Measurements from ENCODE around the gene CLDN19. TPM values are rescaled to one million over a fixed set of nuclear protein-coding genes. Genes with fewer than 3 reads are reported as not detected.
A peak's percentile ranks its signal among the peaks of the same experiment; 100 is the strongest.

CLDN19 gene
- total and polyA plus RNA-seq, 2 of the 8 experiments (the other 6 are each of a cell fraction or from before 2014, with no cell fraction given), result 9.7 to 17.2 TPM

DNA sequence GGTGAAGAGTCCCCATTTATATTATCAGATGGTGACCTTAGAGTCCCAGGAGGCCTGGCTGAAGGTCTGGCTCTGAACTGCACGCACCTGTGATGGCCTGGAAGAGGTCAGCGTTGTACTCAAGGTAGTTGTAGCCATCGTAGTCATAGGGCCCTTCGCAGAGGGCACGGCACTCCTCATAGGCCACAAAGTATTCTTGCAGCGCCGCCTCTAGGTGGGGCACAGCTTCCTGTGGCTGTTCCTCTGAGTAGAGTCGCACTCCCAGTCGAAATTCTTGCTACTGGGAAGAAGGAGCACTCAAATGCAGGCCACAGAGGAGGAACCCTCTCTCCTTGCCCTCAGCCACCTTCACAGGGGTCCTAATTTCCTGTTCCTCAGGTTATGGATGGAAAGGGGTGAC is 19.1 kb upstream of the CLDN19 start:
- Histone ChIP-seq H4K5ac (ENCODE audit: insufficient read length, low read depth, low read length) (no peak overlapping the region), H3K9ac (replicated peaks in 1 of 4; ENCODE audit: extremely low read depth in 1 of 4, low read depth in 3 of 4, low read length in 3 of 4) (no peak overlapping the region), H2BK120ac (replicated peaks; ENCODE audit: low read depth, low read length) (no peak overlapping the region), H3K27me3 (replicated peaks in 1 of 4; ENCODE audit: control insufficient read depth in 3 of 4, extremely low read depth in 1 of 4, insufficient read depth in 3 of 4, low read length in 3 of 4) (no peaks in the 10 kb centered on the region), H3K4me1 (replicated peaks in 1 of 4; ENCODE audit: control insufficient read depth in 3 of 4, insufficient read depth in 4 of 4, low read length in 3 of 4) (no peaks in the 10 kb centered on the region), H3K9me3 (ENCODE audit: insufficient read depth in 2 of 2, low read depth in 1 of 2, low read length in 1 of 2) (no peaks in the 10 kb centered on the region), H3K79me1 (ENCODE audit: low read depth, low read length) (no peaks in the 10 kb centered on the region), H3K79me2 (ENCODE audit: control insufficient read depth in 1 of 2, insufficient read depth in 2 of 2, low read length in 2 of 2) (no peaks in the 10 kb centered on the region), H2AFZ (ENCODE audit: low read length) (no peak overlapping the region), H3K4ac (replicated peaks; ENCODE audit: insufficient read length, low read depth, low read length) (no peak overlapping the region), H3K4me2 (ENCODE audit: insufficient read depth in 1 of 2, low read depth in 2 of 2, low read length in 2 of 2) (no peak overlapping the region), H2BK5ac (ENCODE audit: low read depth, low read length) (no peak overlapping the region), H3K36me3 (ENCODE audit: control insufficient read depth in 2 of 4, insufficient read depth in 4 of 4, low read length in 3 of 4) (peaks cover 8 to 42% (median 32%) of the 10 kb centered on the region in 4 experiments; a peak in 7 of 8 replicates), H2BK12ac (ENCODE audit: low read depth, low read length) (no peak overlapping the region), H3K18ac (ENCODE audit: extremely low read depth, low read length) (no peak overlapping the region), H4K20me1 (replicated peaks in 1 of 2; ENCODE audit: control insufficient read depth in 1 of 2, insufficient read depth in 2 of 2, low read length in 2 of 2) (no peaks in the 10 kb centered on the region), H3K23ac (ENCODE audit: insufficient read length) (no peak overlapping the region), H3K27ac (ENCODE audit: low read depth, low read length) (no peak overlapping the region), H2BK20ac (ENCODE audit: low read length) (no peak overlapping the region), H4K8ac (ENCODE audit: extremely low read depth, insufficient read depth, low read length) (no peak overlapping the region), H3K23me2 (ENCODE audit: low read depth, low read length) (no peaks in the 10 kb centered on the region), H3K56ac (replicated peaks; ENCODE audit: insufficient read length, low read depth, low read length) (no peak overlapping the region), H2AK5ac (ENCODE audit: low read depth, low read length) (no peak overlapping the region), H3K4me3 (ENCODE audit: extremely low read depth in 1 of 4, insufficient read depth in 2 of 4, low read depth in 3 of 4, low read length in 4 of 4) (no peak overlapping the region), H4K91ac (replicated peaks; ENCODE audit: insufficient read length, low read length) (no peak overlapping the region), H2BK15ac (ENCODE audit: low read length) (no peak overlapping the region), H3K14ac (ENCODE audit: insufficient read length) (no peak overlapping the region)
- no peak for DNase-seq (ENCODE audit: low read depth in 1 of 2, low spot score in 2 of 2)
- POLR2A ChIA-PET (ENCODE audit: partially characterized antibody), result interaction anchor here (1.8 kb wide), 1 partner anchor 76 kb away, joined by 9 read pairs; the partner anchor contains the start of gene YBX1
- CTCF ChIA-PET (ENCODE audit: partially characterized antibody), result interaction anchor here (0.6 to 6.8 kb wide), 9 partner anchors 12 to 314 kb away, joined by 3 to 77 read pairs (median 4); partner anchors contain the start of gene CLDN19
- 83% methylated on average over 9 of the region's 9 CpGs; no CpG with 5 or more reads in 1 of the 2 experiments for WGBS, 2 experiments (ENCODE audit: extremely low coverage in 1 of 2, insufficient coverage in 1 of 2, insufficient read length in 1 of 2, insufficient replicate concordance in 2 of 2, low coverage in 1 of 2, low lambda C conversion rate in 2 of 2, missing lambda C conversion rate in 1 of 2)
- peak in 1 of 2 experiments; percentile 45; a peak in 3 of 4 replicates for TF ChIP-seq RAD21 (IDR thresholded peaks at IDR 0.05 in 1 of 2, conservative IDR thresholded peaks at IDR 0.05 in 1 of 2; ENCODE audit: low read depth in 2 of 2, low read length in 2 of 2)
- TF ChIP-seq, protein P1, sequence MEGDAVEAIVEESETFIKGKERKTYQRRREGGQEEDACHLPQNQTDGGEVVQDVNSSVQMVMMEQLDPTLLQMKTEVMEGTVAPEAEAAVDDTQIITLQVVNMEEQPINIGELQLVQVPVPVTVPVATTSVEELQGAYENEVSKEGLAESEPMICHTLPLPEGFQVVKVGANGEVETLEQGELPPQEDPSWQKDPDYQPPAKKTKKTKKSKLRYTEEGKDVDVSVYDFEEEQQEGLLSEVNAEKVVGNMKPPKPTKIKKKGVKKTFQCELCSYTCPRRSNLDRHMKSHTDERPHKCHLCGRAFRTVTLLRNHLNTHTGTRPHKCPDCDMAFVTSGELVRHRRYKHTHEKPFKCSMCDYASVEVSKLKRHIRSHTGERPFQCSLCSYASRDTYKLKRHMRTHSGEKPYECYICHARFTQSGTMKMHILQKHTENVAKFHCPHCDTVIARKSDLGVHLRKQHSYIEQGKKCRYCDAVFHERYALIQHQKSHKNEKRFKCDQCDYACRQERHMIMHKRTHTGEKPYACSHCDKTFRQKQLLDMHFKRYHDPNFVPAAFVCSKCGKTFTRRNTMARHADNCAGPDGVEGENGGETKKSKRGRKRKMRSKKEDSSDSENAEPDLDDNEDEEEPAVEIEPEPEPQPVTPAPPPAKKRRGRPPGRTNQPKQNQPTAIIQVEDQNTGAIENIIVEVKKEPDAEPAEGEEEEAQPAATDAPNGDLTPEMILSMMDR (IDR thresholded peaks at IDR 0.05; ENCODE audit: control extremely low read depth in 1 of 3, insufficient read depth in 1 of 3, low read depth in 1 of 3, low read length in 3 of 3), result peak; percentile 37 to 64 (median 62); a peak in 3 of 4 replicates
- TF ChIP-seq, protein P2, sequence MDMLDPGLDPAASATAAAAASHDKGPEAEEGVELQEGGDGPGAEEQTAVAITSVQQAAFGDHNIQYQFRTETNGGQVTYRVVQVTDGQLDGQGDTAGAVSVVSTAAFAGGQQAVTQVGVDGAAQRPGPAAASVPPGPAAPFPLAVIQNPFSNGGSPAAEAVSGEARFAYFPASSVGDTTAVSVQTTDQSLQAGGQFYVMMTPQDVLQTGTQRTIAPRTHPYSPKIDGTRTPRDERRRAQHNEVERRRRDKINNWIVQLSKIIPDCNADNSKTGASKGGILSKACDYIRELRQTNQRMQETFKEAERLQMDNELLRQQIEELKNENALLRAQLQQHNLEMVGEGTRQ (IDR thresholded peaks at IDR 0.05; ENCODE audit: low read length), result no peak
- no peak for TF ChIP-seq SIX5 (IDR thresholded peaks at IDR 0.05; ENCODE audit: low read depth, low read length)
- no peak for TF ChIP-seq TAF1 (IDR thresholded peaks at IDR 0.05; ENCODE audit: low read depth, low read length)
- TF ChIP-seq CBX5 (IDR thresholded peaks at IDR 0.05; ENCODE audit: low read depth, low read length), result no peak
- no peak for TF ChIP-seq BACH1 (IDR thresholded peaks at IDR 0.05; ENCODE audit: low read length)
- FAIRE-seq, result no peak

Data from H1 (cell line).